Endothelial cell (in vitro differentiated cells): ENCODE results near the gene APBA2. TPM values are rescaled to one million over a fixed set of nuclear protein-coding genes. Genes with fewer than 3 reads are reported as not detected.

Experiments used
- DNase-seq: peaks from one replicate; pipeline ENCODE4 v3.0.0; 2021; ENCODE audit warnings: low spot score
- H3K27ac Mint-ChIP-seq: one replicate; pipeline ENCODE4 v1.8.0; 2021; ENCODE audit warnings: mixed read lengths, inconsistent platforms; ENCODE audit not compliant: unreplicated experiment
- H3K27me3 Mint-ChIP-seq: one replicate; pipeline ENCODE4 v1.8.0; 2021; ENCODE audit warnings: mild to moderate bottlenecking, moderate library complexity, mixed read lengths, inconsistent platforms; ENCODE audit not compliant: unreplicated experiment
- H3K36me3 Mint-ChIP-seq: one replicate; pipeline ENCODE4 v1.8.0; 2021; ENCODE audit warnings: mild to moderate bottlenecking, low read depth, mixed read lengths, inconsistent platforms; ENCODE audit not compliant: unreplicated experiment
- H3K4me1 Mint-ChIP-seq: one replicate; pipeline ENCODE4 v1.8.0; 2021; ENCODE audit warnings: mild to moderate bottlenecking, mixed read lengths, inconsistent platforms; ENCODE audit not compliant: unreplicated experiment
- H3K4me3 Mint-ChIP-seq: one replicate; pipeline ENCODE4 v1.8.0; 2021; ENCODE audit warnings: mild to moderate bottlenecking, mixed read lengths, inconsistent platforms; ENCODE audit not compliant: unreplicated experiment
- H3K9me3 Mint-ChIP-seq: one replicate; pipeline ENCODE4 v1.8.0; 2021; ENCODE audit warnings: mixed read lengths, inconsistent platforms; ENCODE audit not compliant: unreplicated experiment
- CTCF ChIP-seq: fragments of 200-600 bp; sonication (generic); IDR thresholded peaks from one replicate; pipeline ENCODE4 v1.5.0; 2021; ENCODE audit warnings: antibody characterized with exemption; ENCODE audit not compliant: unreplicated experiment
- total RNA-seq: library from RNA; stranded (reverse); fragmentation: NEBNext Ultra II Directional; extraction: Animal tissue kit (Norgen Biotek cat#: 25700); gene quantifications from one replicate; pipeline ENCODE4 v1.2.1, GENCODE V29; 2021; ENCODE audit not compliant: unreplicated experiment

APBA2 gene
- total RNA-seq, 1 donor from 2014 or later: 33.1 TPM

GRCh38 chr15:29035336-29036285 is 149.8 kb downstream of the APBA2 start:
- no peak overlapping the region for H3K27ac Mint-ChIP-seq
- H3K4me1 Mint-ChIP-seq: peaks cover 2% of the 10 kb centered on the region
- H3K4me3 Mint-ChIP-seq: no peak overlapping the region
- H3K9me3 Mint-ChIP-seq: no peaks in the 10 kb centered on the region
- TF ChIP-seq CTCF: no peak
- peaks cover 7% of the 10 kb centered on the region for H3K27me3 Mint-ChIP-seq
- no peak for DNase-seq
- peaks cover 8% of the 10 kb centered on the region for H3K36me3 Mint-ChIP-seq

GRCh38 chr15:29037997-29038705 is 152.4 kb downstream of the APBA2 start:
- Mint-ChIP-seq H3K4me1 (peaks cover 9% of the 10 kb centered on the region), H3K9me3 (no peaks in the 10 kb centered on the region), H3K4me3 (no peak overlapping the region), H3K27me3 (peaks cover 6% of the 10 kb centered on the region), H3K27ac (no peak overlapping the region), H3K36me3 (peaks cover 2% of the 10 kb centered on the region)
- DNase-seq: no peak
- TF ChIP-seq CTCF: no peak

- TF ChIP-seq CTCF: no peak
- Mint-ChIP-seq H3K36me3 (no peaks in the 10 kb centered on the region), H3K4me3 (no peak overlapping the region), H3K27ac (no peak overlapping the region), H3K4me1 (peaks cover 7% of the 10 kb centered on the region), H3K9me3 (no peaks in the 10 kb centered on the region), H3K27me3 (peaks cover 3% of the 10 kb centered on the region)
- no peak for DNase-seq
Measured at GRCh38 chr15:29039466-29040369, 153.9 kb downstream of the APBA2 start.

GRCh38 chr15:29040370-29040751 is 154.6 kb downstream of the APBA2 start:
- DNase-seq: no peak
- Mint-ChIP-seq H3K27me3 (peaks cover 3% of the 10 kb centered on the region), H3K27ac (no peak overlapping the region), H3K4me1 (peaks cover 7% of the 10 kb centered on the region), H3K36me3 (no peaks in the 10 kb centered on the region), H3K9me3 (no peaks in the 10 kb centered on the region), H3K4me3 (no peak overlapping the region)
- TF ChIP-seq CTCF: no peak
